A673 (cell line): ENCODE measurements around the gene TTC33.

Experiments
- CTCF ChIP-seq: fragments of 300-800, 200-600 bp; sonication (generic); conservative IDR thresholded peaks from 2 replicates; pipeline ENCODE4 v1.5.1; 2017; ENCODE audit warnings: low read depth, mild to moderate bottlenecking, antibody characterized with exemption, low read length, moderate library complexity, mixed read lengths
- EZH2 ChIP-seq: fragments of 200-600 bp; sonication (generic); IDR thresholded peaks from 2 replicates; pipeline ENCODE4 v1.6.1; 2017; ENCODE audit warnings: borderline replicate concordance, low read depth, mild to moderate bottlenecking, mixed read lengths, antibody characterized with exemption, low read length; ENCODE audit not compliant: poor library complexity, severe bottlenecking

- no peak for TF ChIP-seq CTCF
- TF ChIP-seq EZH2, result no peak
Observed at GRCh38 chr5:40679148-40679912, 76.4 kb downstream of the TTC33 start.
